HG02885 (cell line): Measurements from ENCODE around the gene WDFY3.

Experiments
- ATAC-seq: cut with Tn5 transposase; IDR thresholded peaks from one replicate; pipeline ENCODE4 v1.9.1; 2021; ENCODE audit warnings: mild to moderate bottlenecking; ENCODE audit not compliant: unreplicated experiment, poor library complexity

WDFY3 gene

GRCh38 chr4:84952004-84952403 lies 14.5 kb downstream of the WDFY3 start:
- ATAC-seq: no peak

GRCh38 chr4:84948056-84948455 lies 18.4 kb downstream of the WDFY3 start:
- no peak for ATAC-seq

GRCh38 chr4:84944947-84945346 lies 21.5 kb downstream of the WDFY3 start:
- no peak for ATAC-seq

- no peak for ATAC-seq
Observed at GRCh38 chr4:84940960-84941359, 25.5 kb downstream of the WDFY3 start.

- ATAC-seq: no peak
Observed at GRCh38 chr4:84939113-84939512, 27.4 kb downstream of the WDFY3 start.

- no peak for ATAC-seq
Observed at GRCh38 chr4:84938316-84938715, 28.2 kb downstream of the WDFY3 start.

GRCh38 chr4:84937381-84937977 lies 29.0 kb downstream of the WDFY3 start:
- ATAC-seq: no peak

- ATAC-seq: no peak
Observed at GRCh38 chr4:84936123-84936522, 30.4 kb downstream of the WDFY3 start.

- no peak for ATAC-seq
Observed at GRCh38 chr4:84932462-84932861, 34.0 kb downstream of the WDFY3 start.

- ATAC-seq: no peak
Observed at GRCh38 chr4:84931961-84932360, 34.5 kb downstream of the WDFY3 start.

GRCh38 chr4:84931274-84931673 lies 35.2 kb downstream of the WDFY3 start:
- ATAC-seq: no peak

- ATAC-seq: no peak
Observed at GRCh38 chr4:84928089-84928488, 38.4 kb downstream of the WDFY3 start.

GRCh38 chr4:84927428-84927827 lies 39.1 kb downstream of the WDFY3 start:
- no peak for ATAC-seq

- no peak for ATAC-seq
Observed at GRCh38 chr4:84925558-84925957, 40.9 kb downstream of the WDFY3 start.

- no peak for ATAC-seq
Observed at GRCh38 chr4:84924434-84924833, 42.1 kb downstream of the WDFY3 start.

- ATAC-seq: no peak
Observed at GRCh38 chr4:84920617-84921016, 45.9 kb downstream of the WDFY3 start.

GRCh38 chr4:84917869-84918600 lies 48.5 kb downstream of the WDFY3 start:
- ATAC-seq: no peak

- no peak for ATAC-seq
Observed at GRCh38 chr4:84917086-84917821, 49.2 kb downstream of the WDFY3 start.

GRCh38 chr4:84916227-84916626 lies 50.3 kb downstream of the WDFY3 start:
- no peak for ATAC-seq

GRCh38 chr4:84915396-84915780 lies 51.1 kb downstream of the WDFY3 start:
- ATAC-seq: no peak

- ATAC-seq: no peak
Observed at GRCh38 chr4:84914686-84915395, 51.6 kb downstream of the WDFY3 start.
